KMS-11 (cell line): ENCODE measurements around the gene AP4B1.

Experiments
- H2AFZ ChIP-seq: fragments of 200-600 bp; sonication (generic); 2 replicates; pipeline ENCODE4 v1.6.1; 2016; ENCODE audit warnings: antibody characterized with exemption, mixed run types, low read depth
- H3K27ac ChIP-seq: fragments of 200-600 bp; sonication (generic); 2 replicates; pipeline ENCODE4 v1.6.1; 2016; ENCODE audit warnings: mild to moderate bottlenecking, mixed run types
- H3K27me3 ChIP-seq: fragments of 200-600 bp; sonication (generic); 2 replicates; pipeline ENCODE4 v1.6.1; 2017; ENCODE audit warnings: mild to moderate bottlenecking, low read depth, mixed run types, moderate library complexity; ENCODE audit not compliant: insufficient read depth
- H3K36me3 ChIP-seq: fragments of 200-600 bp; sonication (generic); 2 replicates; pipeline ENCODE4 v1.6.1; 2017; ENCODE audit warnings: mild to moderate bottlenecking, mixed run types; ENCODE audit not compliant: insufficient read depth
- H3K4me1 ChIP-seq: fragments of 200-600 bp; sonication (generic); 2 replicates; pipeline ENCODE4 v1.6.1; 2016; ENCODE audit warnings: mild to moderate bottlenecking, low read depth, mixed run types; ENCODE audit not compliant: poor library complexity, severe bottlenecking
- H3K4me2 ChIP-seq: fragments of 200-600 bp; sonication (generic); 2 replicates; pipeline ENCODE4 v1.7.0; 2016; ENCODE audit warnings: mild to moderate bottlenecking, mixed run types
- H3K4me3 ChIP-seq: fragments of 200-600 bp; sonication (generic); IDR thresholded peaks from 2 replicates; pipeline ENCODE4 v1.6.1; 2017; ENCODE audit warnings: low read depth, low read length, mixed read lengths; ENCODE audit not compliant: insufficient read depth
- H3K79me2 ChIP-seq: fragments of 200-600 bp; sonication (generic); 2 replicates; pipeline ENCODE4 v1.6.1; 2016; ENCODE audit warnings: low read depth, mixed run types; ENCODE audit not compliant: insufficient read depth
- H3K9ac ChIP-seq: fragments of 200-600 bp; sonication (generic); 2 replicates; pipeline ENCODE4 v1.6.1; 2016; ENCODE audit warnings: mild to moderate bottlenecking, mixed run types
- H4K20me1 ChIP-seq: fragments of 200-600 bp; sonication (generic); 2 replicates; pipeline ENCODE4 v1.6.1; 2016; ENCODE audit warnings: mild to moderate bottlenecking, mixed run types; ENCODE audit not compliant: insufficient read depth
- CTCF ChIP-seq: fragments of 200-600 bp; sonication (generic); conservative IDR thresholded peaks from 2 replicates; pipeline ENCODE4 v1.6.1; 2017; ENCODE audit warnings: low read depth, mild to moderate bottlenecking, antibody characterized with exemption, low read length, moderate library complexity, mixed read lengths

AP4B1 gene

GRCh38 chr1:113943028-113943811 lies 38.6 kb upstream of the AP4B1 start:
- Histone ChIP-seq H2AFZ (no peak overlapping the region), H3K36me3 (no peaks in the 10 kb centered on the region), H3K4me1 (peaks cover 94% of the 10 kb centered on the region), H3K79me2 (peaks cover 73% of the 10 kb centered on the region), H3K27ac (peak overlapping the region; percentile 95; the same call in 1 of the 2 replicates), H3K27me3 (no peaks in the 10 kb centered on the region), H3K4me2 (peak overlapping the region; percentile 99), H4K20me1 (no peaks in the 10 kb centered on the region; the same call in 1 of the 2 replicates), H3K9ac (no peak overlapping the region), H3K4me3 (no peak overlapping the region)
- TF ChIP-seq CTCF, result no peak

- Histone ChIP-seq H3K79me2 (peaks cover 73% of the 10 kb centered on the region), H3K36me3 (no peaks in the 10 kb centered on the region), H3K9ac (peak overlapping the region; percentile 53; the same call in 1 of the 2 replicates), H3K4me2 (peak overlapping the region; percentile 99), H3K4me1 (peaks cover 94% of the 10 kb centered on the region), H3K4me3 (no peak overlapping the region), H2AFZ (no peak overlapping the region), H3K27ac (peak overlapping the region; percentile 95), H3K27me3 (no peaks in the 10 kb centered on the region), H4K20me1 (no peaks in the 10 kb centered on the region; the same call in 1 of the 2 replicates)
- no peak for TF ChIP-seq CTCF
Measured at GRCh38 chr1:113942527-113942926, 37.9 kb upstream of the AP4B1 start.

- H3K36me3 ChIP-seq, result no peaks in the 10 kb centered on the region
Measured at GRCh38 chr1:113941245-113941559, 36.6 kb upstream of the AP4B1 start.

More at GRCh38 chr1:113941245-113941559, 36.6 kb upstream of the AP4B1 start:
- H3K4me1 ChIP-seq, result peaks cover 94% of the 10 kb centered on the region
- peak overlapping the region; percentile 99 for H3K4me2 ChIP-seq
- no peak for TF ChIP-seq CTCF
- H3K27ac ChIP-seq, result peak overlapping the region; percentile 95
- no peak overlapping the region for H3K4me3 ChIP-seq
- H3K9ac ChIP-seq, result peak overlapping the region; percentile 53; the same call in 1 of the 2 replicates
- no peaks in the 10 kb centered on the region for H3K27me3 ChIP-seq
- peaks cover 73% of the 10 kb centered on the region for H3K79me2 ChIP-seq
- H4K20me1 ChIP-seq, result no peaks in the 10 kb centered on the region; the same call in 1 of the 2 replicates
- H2AFZ ChIP-seq, result no peak overlapping the region
